Neural progenitor cell (in vitro differentiated cells): ENCODE results near the gene IER5. TPM values are rescaled to one million over a fixed set of nuclear protein-coding genes. Genes with fewer than 3 reads are reported as not detected.
A peak's percentile ranks its signal among the peaks of the same experiment; 100 is the strongest.

Experiments used
- DNase-seq: peaks from one replicate; pipeline ENCODE4 v3.0.0-alpha.2; 2016; ENCODE audit warnings: low spot score
- H2AFZ ChIP-seq: fragments of 200-600 bp; sonication (generic); replicated peaks from 2 replicates; pipeline ENCODE4 v1.6.1; 2016; ENCODE audit warnings: antibody characterized with exemption
- H3F3A ChIP-seq: fragments of 200-600 bp; sonication (generic); 2 replicates; pipeline ENCODE4 v1.6.1; 2016; ENCODE audit warnings: antibody characterized with exemption, low read depth
- H3K27ac ChIP-seq: fragments of 200-600 bp; sonication (generic); 2 replicates; pipeline ENCODE4 v1.5.1; 2016; ENCODE audit warnings: mild to moderate bottlenecking
- H3K27me3 ChIP-seq: fragments of 200-600 bp; sonication (generic); 2 replicates; pipeline ENCODE4 v1.6.1; 2016; ENCODE audit warnings: mild to moderate bottlenecking, moderate library complexity
- H3K36me3 ChIP-seq: fragments of 200-600 bp; sonication (generic); 2 replicates; pipeline ENCODE4 v1.5.1; 2016
- H3K4me1 ChIP-seq: fragments of 200-600 bp; sonication (generic); 2 replicates; pipeline ENCODE4 v1.6.1; 2016; ENCODE audit warnings: mixed run types
- H3K4me2 ChIP-seq: fragments of 200-600 bp; sonication (generic); 2 replicates; pipeline ENCODE4 v1.6.1; 2016
- H3K4me3 ChIP-seq: fragments of 200-600 bp; sonication (generic); 2 replicates; pipeline ENCODE4 v1.5.1; 2016
- H3K79me2 ChIP-seq: fragments of 200-600 bp; sonication (generic); 2 replicates; pipeline ENCODE4 v1.6.1; 2016; ENCODE audit warnings: low read depth
- H3K9ac ChIP-seq: fragments of 200-600 bp; sonication (generic); 2 replicates; pipeline ENCODE4 v1.6.1; 2016
- H3K9me3 ChIP-seq: fragments of 200-600 bp; sonication (generic); 2 replicates; pipeline ENCODE4 v1.5.1; 2016; ENCODE audit warnings: low read depth
- H4K20me1 ChIP-seq: fragments of 200-600 bp; sonication (generic); 2 replicates; pipeline ENCODE4 v1.6.1; 2016; ENCODE audit warnings: low read depth
- H3K27ac Mint-ChIP-seq: 3 replicates; pipeline ENCODE4 v1.8.0; 2021; ENCODE audit warnings: mixed read lengths
- H3K27me3 Mint-ChIP-seq: 2 replicates; pipeline ENCODE4 v1.8.0; 2022; ENCODE audit warnings: low read depth, mild to moderate bottlenecking, inconsistent platforms, moderate library complexity, mixed read lengths; ENCODE audit not compliant: insufficient read depth
- H3K36me3 Mint-ChIP-seq: 3 replicates; pipeline ENCODE4 v1.8.0; 2021; ENCODE audit warnings: mixed read lengths
- H3K4me1 Mint-ChIP-seq: 3 replicates; pipeline ENCODE4 v1.8.0; 2021; ENCODE audit warnings: mixed read lengths
- H3K4me3 Mint-ChIP-seq: 3 replicates; pipeline ENCODE4 v1.8.0; 2021; ENCODE audit warnings: mild to moderate bottlenecking, moderate library complexity, mixed read lengths
- H3K9me3 Mint-ChIP-seq: 3 replicates; pipeline ENCODE4 v1.8.0; 2020; ENCODE audit warnings: mixed read lengths
- EZH2 ChIP-seq: fragments of 200-600 bp; sonication (generic); IDR thresholded peaks from 2 replicates; pipeline ENCODE4 v1.6.1; 2017; ENCODE audit warnings: antibody characterized with exemption, mild to moderate bottlenecking, moderate library complexity
- EZH2phosphoT487 ChIP-seq: fragments of 200-600 bp; sonication (generic); IDR thresholded peaks from 2 replicates; pipeline ENCODE4 v1.6.1; 2017; ENCODE audit warnings: antibody characterized with exemption
- total RNA-seq: library from RNA; depleted of rRNA; stranded (reverse); fragments of >200 nt; gene quantifications from 2 replicates; pipeline ENCODE4 v1.2.3, GENCODE V29; 2015; ENCODE audit warnings: low replicate concordance
- TF ChIP-seq, protein P1 (sequence below): fragments of 200-600 bp; sonication (generic); IDR thresholded peaks from 2 replicates; pipeline ENCODE4 v1.5.1; 2017; ENCODE audit warnings: antibody characterized with exemption, mild to moderate bottlenecking

The IER5 gene
- total RNA-seq, 1 donor from 2014 or later, result 8.0 TPM

DNA sequence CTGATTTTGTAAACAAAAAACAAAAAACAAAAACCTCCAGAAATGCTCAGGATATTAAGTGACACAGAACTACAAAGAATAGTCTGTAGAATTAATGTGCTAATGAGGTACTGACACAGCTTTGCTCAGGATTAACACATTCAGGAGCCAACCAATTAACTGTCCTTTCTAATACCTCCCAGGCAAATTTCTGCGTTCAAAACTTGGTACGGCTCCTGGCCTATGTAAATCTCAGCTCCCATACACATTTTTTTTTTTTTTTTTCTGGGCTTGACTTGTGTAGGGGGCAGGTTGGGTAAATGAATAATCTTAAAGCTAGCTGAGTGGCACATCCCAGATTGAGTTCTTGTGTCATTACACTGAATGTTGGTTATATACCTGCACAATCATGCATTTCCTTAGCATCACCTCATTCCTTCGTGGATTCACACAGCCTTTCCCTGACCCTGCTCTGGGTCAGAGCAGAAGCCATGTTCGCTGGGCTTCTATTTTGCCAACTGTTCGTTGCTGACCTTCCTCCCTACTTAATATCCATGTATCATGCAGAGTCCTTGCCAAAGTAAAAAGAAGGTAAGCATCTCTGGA lies 12.6 kb upstream of the IER5 start:
- Histone ChIP-seq H4K20me1 (no peaks in the 10 kb centered on the region), H3K27ac (no peak overlapping the region), H3K27me3 (no peaks in the 10 kb centered on the region), H3K9me3 (no peaks in the 10 kb centered on the region), H3K4me2 (peak overlapping the region; percentile 9), H3K36me3 (no peaks in the 10 kb centered on the region), H3K4me3 (no peak overlapping the region), H3K79me2 (no peaks in the 10 kb centered on the region), H3K9ac (no peak overlapping the region), H3K4me1 (peaks cover 34% of the 10 kb centered on the region), H3F3A (peaks cover 12% of the 10 kb centered on the region), H2AFZ (no peak overlapping the region)
- Mint-ChIP-seq H3K4me3 (no peak overlapping the region), H3K9me3 (no peaks in the 10 kb centered on the region), H3K36me3 (no peaks in the 10 kb centered on the region), H3K4me1 (peaks cover 27% of the 10 kb centered on the region), H3K27ac (no peak overlapping the region), H3K27me3 (peaks cover 2% of the 10 kb centered on the region)
- DNase-seq, result peak; percentile 34
- TF ChIP-seq, protein P1, sequence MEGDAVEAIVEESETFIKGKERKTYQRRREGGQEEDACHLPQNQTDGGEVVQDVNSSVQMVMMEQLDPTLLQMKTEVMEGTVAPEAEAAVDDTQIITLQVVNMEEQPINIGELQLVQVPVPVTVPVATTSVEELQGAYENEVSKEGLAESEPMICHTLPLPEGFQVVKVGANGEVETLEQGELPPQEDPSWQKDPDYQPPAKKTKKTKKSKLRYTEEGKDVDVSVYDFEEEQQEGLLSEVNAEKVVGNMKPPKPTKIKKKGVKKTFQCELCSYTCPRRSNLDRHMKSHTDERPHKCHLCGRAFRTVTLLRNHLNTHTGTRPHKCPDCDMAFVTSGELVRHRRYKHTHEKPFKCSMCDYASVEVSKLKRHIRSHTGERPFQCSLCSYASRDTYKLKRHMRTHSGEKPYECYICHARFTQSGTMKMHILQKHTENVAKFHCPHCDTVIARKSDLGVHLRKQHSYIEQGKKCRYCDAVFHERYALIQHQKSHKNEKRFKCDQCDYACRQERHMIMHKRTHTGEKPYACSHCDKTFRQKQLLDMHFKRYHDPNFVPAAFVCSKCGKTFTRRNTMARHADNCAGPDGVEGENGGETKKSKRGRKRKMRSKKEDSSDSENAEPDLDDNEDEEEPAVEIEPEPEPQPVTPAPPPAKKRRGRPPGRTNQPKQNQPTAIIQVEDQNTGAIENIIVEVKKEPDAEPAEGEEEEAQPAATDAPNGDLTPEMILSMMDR, result no peak
- no peak for TF ChIP-seq EZH2phosphoT487
- TF ChIP-seq EZH2, result no peak

DNA sequence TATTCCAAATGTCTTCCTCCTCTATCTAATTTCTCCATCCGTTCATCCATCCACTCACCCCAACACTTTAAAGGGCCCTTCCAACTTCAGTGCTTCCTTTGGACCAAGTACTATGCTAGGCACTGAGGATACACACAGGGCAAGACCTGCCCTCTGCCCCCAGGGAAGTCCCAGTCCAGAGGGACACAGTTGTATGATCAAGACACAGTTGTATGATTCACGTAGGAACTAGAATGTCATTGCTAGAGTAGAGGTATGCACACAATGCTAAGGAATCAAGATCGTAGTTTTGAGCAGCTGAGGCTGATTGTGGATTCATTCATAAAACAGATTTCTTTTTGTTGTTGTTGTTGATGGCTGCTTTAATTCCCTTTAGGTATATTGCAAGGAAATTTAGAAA lies 11.6 kb upstream of the IER5 start:
- Histone ChIP-seq H2AFZ (peak overlapping the region; percentile 90), H3K4me1 (peaks cover 34% of the 10 kb centered on the region), H3K9ac (no peak overlapping the region), H3K9me3 (no peaks in the 10 kb centered on the region), H3K4me3 (no peak overlapping the region), H3F3A (peaks cover 17% of the 10 kb centered on the region), H3K27me3 (no peaks in the 10 kb centered on the region), H3K79me2 (no peaks in the 10 kb centered on the region), H3K27ac (no peak overlapping the region), H3K36me3 (no peaks in the 10 kb centered on the region), H4K20me1 (no peaks in the 10 kb centered on the region), H3K4me2 (no peak overlapping the region)
- Mint-ChIP-seq H3K36me3 (no peaks in the 10 kb centered on the region), H3K27me3 (peaks cover 2% of the 10 kb centered on the region), H3K4me1 (peaks cover 29% of the 10 kb centered on the region), H3K27ac (peak overlapping the region; percentile 55), H3K9me3 (no peaks in the 10 kb centered on the region), H3K4me3 (no peak overlapping the region)
- DNase-seq, result no peak
- TF ChIP-seq, protein P1, result no peak
- TF ChIP-seq EZH2 (no peak), EZH2phosphoT487 (no peak)

DNA sequence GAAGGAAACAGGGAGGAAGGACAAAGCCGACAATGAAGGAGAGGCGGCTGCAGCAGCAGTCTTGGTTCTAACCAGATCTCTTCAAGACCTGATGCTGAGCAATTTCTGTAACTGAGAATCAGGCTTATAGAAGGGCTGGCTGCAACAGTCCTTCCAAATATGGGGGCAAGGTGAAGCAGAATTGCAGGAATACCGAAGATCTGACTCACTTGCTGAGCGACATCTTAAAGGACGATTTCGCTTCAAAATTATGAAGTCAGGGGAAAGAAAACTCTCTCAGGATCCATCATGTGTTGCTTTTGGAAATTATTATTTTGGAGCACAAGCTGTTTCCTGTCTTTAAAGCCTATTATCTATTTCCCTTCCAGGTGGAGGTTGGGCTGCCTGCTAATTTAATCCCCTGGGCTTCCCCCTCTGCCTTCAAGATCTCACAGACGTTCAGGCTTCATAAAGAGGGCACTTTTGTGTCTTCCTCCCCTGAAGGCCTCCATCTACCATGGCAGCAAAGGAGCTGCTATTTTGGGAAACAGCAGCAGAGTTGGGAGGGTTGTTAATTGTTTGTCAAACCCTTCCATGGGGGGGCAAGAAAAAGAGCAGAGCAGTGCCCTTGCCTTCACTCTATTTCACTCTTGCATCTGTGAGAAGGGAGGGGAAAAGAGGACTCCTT lies 10.8 kb upstream of the IER5 start:
- Histone ChIP-seq H3K9me3 (no peaks in the 10 kb centered on the region), H3F3A (peaks cover 22% of the 10 kb centered on the region), H3K4me3 (no peak overlapping the region), H3K9ac (no peak overlapping the region), H3K4me2 (no peak overlapping the region), H3K36me3 (no peaks in the 10 kb centered on the region), H3K79me2 (no peaks in the 10 kb centered on the region), H4K20me1 (no peaks in the 10 kb centered on the region), H3K27me3 (no peaks in the 10 kb centered on the region), H2AFZ (peak overlapping the region; percentile 90), H3K27ac (no peak overlapping the region), H3K4me1 (peaks cover 34% of the 10 kb centered on the region)
- H3K4me1 Mint-ChIP-seq, result peaks cover 29% of the 10 kb centered on the region
- DNase-seq, result no peak
- H3K36me3 Mint-ChIP-seq, result no peaks in the 10 kb centered on the region
- no peak overlapping the region for H3K27ac Mint-ChIP-seq
- peak overlapping the region; percentile 14 for H3K4me3 Mint-ChIP-seq
- TF ChIP-seq EZH2phosphoT487, result no peak
- TF ChIP-seq EZH2, result no peak
- TF ChIP-seq, protein P1, result no peak
- H3K27me3 Mint-ChIP-seq, result peaks cover 3% of the 10 kb centered on the region
- H3K9me3 Mint-ChIP-seq, result no peaks in the 10 kb centered on the region
